ENCODE data around the gene SPATA9. TPM values are rescaled to one million over a fixed set of nuclear protein-coding genes. Genes with fewer than 3 reads are reported as not detected.

Gene SPATA9
- total RNA-seq, 1 experiment from 2014 or later: not detected

DNA sequence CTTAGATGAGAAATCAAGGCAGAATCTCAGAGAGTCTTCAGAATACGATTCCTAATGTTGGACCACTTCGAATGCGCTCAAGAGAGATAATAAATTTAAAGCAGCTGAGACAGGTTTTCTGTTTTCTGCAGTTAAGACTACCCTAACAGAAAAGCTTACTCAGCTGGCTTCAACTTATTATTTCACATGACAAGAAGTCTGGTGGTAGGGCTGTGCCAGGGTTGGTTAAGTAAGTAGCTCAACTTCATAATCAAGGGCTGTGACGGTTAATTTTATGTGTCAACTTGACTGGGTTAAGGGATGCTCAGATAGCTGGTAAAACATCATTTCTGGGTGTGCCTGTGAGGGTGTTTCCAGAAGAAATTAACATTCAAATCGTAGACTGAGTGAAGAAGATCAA, 59.1 kb downstream of the SPATA9 start:
- Histone ChIP-seq H3K4me3 (replicated peaks in 1 of 2; ENCODE audit: low read depth in 1 of 2, low read length in 2 of 2) (no peak overlapping the region), H3K4me2 (ENCODE audit: low read length) (no peak overlapping the region), H2AFZ (ENCODE audit: low read depth, low read length, poor library complexity, severe bottlenecking) (no peak overlapping the region), H3K79me2 (ENCODE audit: insufficient read depth, low read length) (no peaks in the 10 kb centered on the region), H3K27me3 (ENCODE audit: insufficient read depth, low read length) (no peaks in the 10 kb centered on the region), H3K9ac (ENCODE audit: low read length) (no peak overlapping the region), H3K4me1 (ENCODE audit: control insufficient read depth in 1 of 2, insufficient read depth in 2 of 2, low read length in 2 of 2) (no peaks in the 10 kb centered on the region), H3K9me2 (ENCODE audit: insufficient read depth) (no peaks in the 10 kb centered on the region; the same call in 1 of the 2 replicates), H3K36me3 (ENCODE audit: control insufficient read depth in 1 of 2, insufficient read depth in 2 of 2, low read length in 2 of 2) (no peaks in the 10 kb centered on the region), H3K27ac (ENCODE audit: low read depth, low read length) (no peak overlapping the region), H3K9me3 (ENCODE audit: control insufficient read depth in 1 of 2, insufficient read depth in 1 of 2, low read depth in 1 of 2, low read length in 2 of 2) (no peaks in the 10 kb centered on the region), H4K20me1 (ENCODE audit: insufficient read depth) (no peaks in the 10 kb centered on the region)
- TF ChIP-seq SRF (IDR thresholded peaks at IDR 0.05; ENCODE audit: low read depth) (no peak), EZH2 (IDR thresholded peaks at IDR 0.05) (no peak)
- TF ChIP-seq, protein P1, sequence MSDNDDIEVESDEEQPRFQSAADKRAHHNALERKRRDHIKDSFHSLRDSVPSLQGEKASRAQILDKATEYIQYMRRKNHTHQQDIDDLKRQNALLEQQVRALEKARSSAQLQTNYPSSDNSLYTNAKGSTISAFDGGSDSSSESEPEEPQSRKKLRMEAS (IDR thresholded peaks at IDR 0.05): no peak
- ChIA-PET POLR2A (no interaction called here), CTCF (no interaction called here), RAD21 (ENCODE audit: low non-redundant PET in 1 of 2, low total read pairs in 2 of 2, uncharacterized antibody in 2 of 2, unreplicated experiment in 2 of 2) (no interaction called here)
- intact Hi-C loops (cut with micrococcal nuclease): no loop called here
- no peak for ATAC-seq
- no TSS peak for BruUV-seq (replicated peaks)
- no peak for DNase-seq (ENCODE audit: low read depth, low spot score)

GRCh38 chr5:95621839-95622629, 60.8 kb downstream of the SPATA9 start:
- ATAC-seq (no peak), DNase-seq (ENCODE audit: low read depth, low spot score) (no peak)
- TF ChIP-seq CBX3 (IDR thresholded peaks at IDR 0.05; ENCODE audit: low read depth) (no peak), FOSL1 (IDR thresholded peaks at IDR 0.05; ENCODE audit: low read depth) (no peak), POLR2A (IDR thresholded peaks at IDR 0.05; ENCODE audit: borderline replicate concordance, extremely low read depth, insufficient read depth, insufficient read length) (no peak), JUND (IDR thresholded peaks at IDR 0.05) (no peak), REST (IDR thresholded peaks at IDR 0.05; ENCODE audit: low read depth) (no peak), POLR2AphosphoS5 (IDR thresholded peaks at IDR 0.05; ENCODE audit: low read depth, low read length) (no peak), SRF (IDR thresholded peaks at IDR 0.05; ENCODE audit: low read depth) (no peak), CEBPB (IDR thresholded peaks at IDR 0.05; ENCODE audit: low read depth) (no peak), RAD21 (IDR thresholded peaks at IDR 0.05; ENCODE audit: low read depth) (no peak), EZH2phosphoT487 (IDR thresholded peaks at IDR 0.05; ENCODE audit: borderline replicate concordance) (no peak), EZH2 (IDR thresholded peaks at IDR 0.05) (no peak), EGR1 (IDR thresholded peaks at IDR 0.05; ENCODE audit: low read depth) (no peak), ZFX (IDR thresholded peaks at IDR 0.05) (no peak)
- TF ChIP-seq, protein P1 (IDR thresholded peaks at IDR 0.05): no peak
- TF ChIP-seq, protein P2, sequence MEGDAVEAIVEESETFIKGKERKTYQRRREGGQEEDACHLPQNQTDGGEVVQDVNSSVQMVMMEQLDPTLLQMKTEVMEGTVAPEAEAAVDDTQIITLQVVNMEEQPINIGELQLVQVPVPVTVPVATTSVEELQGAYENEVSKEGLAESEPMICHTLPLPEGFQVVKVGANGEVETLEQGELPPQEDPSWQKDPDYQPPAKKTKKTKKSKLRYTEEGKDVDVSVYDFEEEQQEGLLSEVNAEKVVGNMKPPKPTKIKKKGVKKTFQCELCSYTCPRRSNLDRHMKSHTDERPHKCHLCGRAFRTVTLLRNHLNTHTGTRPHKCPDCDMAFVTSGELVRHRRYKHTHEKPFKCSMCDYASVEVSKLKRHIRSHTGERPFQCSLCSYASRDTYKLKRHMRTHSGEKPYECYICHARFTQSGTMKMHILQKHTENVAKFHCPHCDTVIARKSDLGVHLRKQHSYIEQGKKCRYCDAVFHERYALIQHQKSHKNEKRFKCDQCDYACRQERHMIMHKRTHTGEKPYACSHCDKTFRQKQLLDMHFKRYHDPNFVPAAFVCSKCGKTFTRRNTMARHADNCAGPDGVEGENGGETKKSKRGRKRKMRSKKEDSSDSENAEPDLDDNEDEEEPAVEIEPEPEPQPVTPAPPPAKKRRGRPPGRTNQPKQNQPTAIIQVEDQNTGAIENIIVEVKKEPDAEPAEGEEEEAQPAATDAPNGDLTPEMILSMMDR (IDR thresholded peaks at IDR 0.05 in 2 of 3, conservative IDR thresholded peaks at IDR 0.05 in 1 of 3; ENCODE audit: borderline replicate concordance in 1 of 3, insufficient read depth in 1 of 3, low read depth in 2 of 3, low read length in 2 of 3): no peak
- H3K79me2 ChIP-seq (ENCODE audit: insufficient read depth, low read length): no peaks in the 10 kb centered on the region
- no peaks in the 10 kb centered on the region for H4K20me1 ChIP-seq (ENCODE audit: insufficient read depth)
- H3K4me3 ChIP-seq (replicated peaks in 1 of 2; ENCODE audit: low read depth in 1 of 2, low read length in 2 of 2): no peak overlapping the region
- no peak overlapping the region for H3K9ac ChIP-seq (ENCODE audit: low read length)
- no peaks in the 10 kb centered on the region for H3K9me3 ChIP-seq (ENCODE audit: control insufficient read depth in 1 of 2, insufficient read depth in 1 of 2, low read depth in 1 of 2, low read length in 2 of 2)
- no TSS peak for BruUV-seq (replicated peaks)
- intact Hi-C loops (cut with micrococcal nuclease): no loop called here
- no peaks in the 10 kb centered on the region for H3K27me3 ChIP-seq (ENCODE audit: insufficient read depth, low read length)
- no peaks in the 10 kb centered on the region for H3K4me1 ChIP-seq (ENCODE audit: control insufficient read depth in 1 of 2, insufficient read depth in 2 of 2, low read length in 2 of 2)
- H3K9me2 ChIP-seq (ENCODE audit: insufficient read depth): no peaks in the 10 kb centered on the region; the same call in 1 of the 2 replicates
- CTCF ChIA-PET: no interaction called here
- no peaks in the 10 kb centered on the region for H3K36me3 ChIP-seq (ENCODE audit: control insufficient read depth in 1 of 2, insufficient read depth in 2 of 2, low read length in 2 of 2)
- H3K27ac ChIP-seq (ENCODE audit: low read depth, low read length): no peak overlapping the region
- POLR2A ChIA-PET: interaction anchor here (1.4 kb wide), 1 partner anchor 25 kb away, joined by 4 read pairs; the partner anchor contains the start of gene RFESD
- no peak overlapping the region for H3K4me2 ChIP-seq (ENCODE audit: low read length)
- RAD21 ChIA-PET (ENCODE audit: low non-redundant PET in 1 of 2, low total read pairs in 2 of 2, uncharacterized antibody in 2 of 2, unreplicated experiment in 2 of 2): no interaction called here
- H2AFZ ChIP-seq (ENCODE audit: low read depth, low read length, poor library complexity, severe bottlenecking): no peak overlapping the region

All from HCT116 (cell line).